SK-N-SH (cell line): ENCODE measurements around the gene KIAA2012. TPM values are rescaled to one million over a fixed set of nuclear protein-coding genes. Genes with fewer than 3 reads are reported as not detected.
A peak's percentile ranks its signal among the peaks of the same experiment; 100 is the strongest.

Source experiments
- CTCF ChIA-PET: fragments of 300-600, 350-600 bp; formaldehyde crosslinking; extraction: SDS; loops from one replicate; lab custom pipeline; 2021; lab: Yijun Ruan, JAX
- POLR2A ChIA-PET: fragments of 350-600 bp; sonication (Branson Sonifier 250); formaldehyde crosslinking; extraction: SDS; loops from one replicate; lab custom pipeline; 2020; ENCODE audit warnings: antibody characterized with exemption, inconsistent platforms; lab: Yijun Ruan, JAX
- DNase-seq: peaks from one replicate; pipeline ENCODE4 v3.0.0; 2012
- H2AFZ ChIP-seq: fragments of 200-600 bp; sonication (generic); 2 replicates; pipeline ENCODE4 v1.8.1; 2016; ENCODE audit warnings: antibody characterized with exemption, mild to moderate bottlenecking, low read depth
- H3F3A ChIP-seq: fragments of 200-600 bp; sonication (generic); replicated peaks from 2 replicates; pipeline ENCODE3; 2016; ENCODE audit warnings: antibody characterized with exemption, mild to moderate bottlenecking; ENCODE audit not compliant: insufficient read depth
- H3K27ac ChIP-seq, 2 experiments: fragments of 200-500 bp in 1 of 2; fragments of 200-600 bp in 1 of 2; sonication (Bioruptor generic) in 1 of 2; sonication (generic), shearing (Covaris generic) in 1 of 2; 2 replicates each; pipeline versions ENCODE4 v1.5.1 to v1.6.1; 2014 to 2016; ENCODE audit warnings: low read depth in 2 of 2, inconsistent platforms in 1 of 2, low read length in 1 of 2, mild to moderate bottlenecking in 1 of 2, mixed read lengths in 1 of 2
- H3K27me3 ChIP-seq: fragments of 200-600 bp; sonication (generic), shearing (Covaris generic); 2 replicates; pipeline ENCODE4 v1.6.1; 2016; ENCODE audit warnings: mixed run types; ENCODE audit not compliant: insufficient read depth
- H3K36me3 ChIP-seq, 2 experiments: fragments of 200-500 bp in 1 of 2; fragments of 200-600 bp in 1 of 2; sonication (Bioruptor generic) in 1 of 2; sonication (generic) in 1 of 2; replicated peaks in 1 of 2; 2 replicates each; pipeline versions ENCODE3 to v1.5.1; 2014 to 2016; ENCODE audit warnings: low read length in 1 of 2, mild to moderate bottlenecking in 1 of 2; ENCODE audit not compliant: insufficient read depth in 2 of 2, control insufficient read depth in 1 of 2
- H3K4me1 ChIP-seq, 2 experiments: fragments of 200-500 bp in 1 of 2; fragments of 200-600 bp in 1 of 2; sonication (Bioruptor generic) in 1 of 2; sonication (generic), shearing (Covaris generic) in 1 of 2; 2 replicates each; pipeline versions ENCODE4 v1.5.1 to v1.6.1; 2014 to 2016; ENCODE audit warnings: low read depth in 1 of 2, low read length in 1 of 2, mixed run types in 1 of 2; ENCODE audit not compliant: insufficient read depth in 2 of 2, control insufficient read depth in 1 of 2
- H3K4me2 ChIP-seq: fragments of 200-600 bp; sonication (generic), shearing (Covaris generic); 2 replicates; pipeline ENCODE4 v1.6.1; 2017; ENCODE audit warnings: mixed run types
- H3K4me3 ChIP-seq, 2 experiments: fragments of 200-500 bp in 1 of 2; fragments of 200-600 bp in 1 of 2; sonication (Bioruptor generic) in 1 of 2; sonication (generic), shearing (Covaris generic) in 1 of 2; 2 replicates each; pipeline versions ENCODE4 v1.5.1 to v1.8.1; 2014 to 2016; ENCODE audit warnings: low read depth in 2 of 2, inconsistent platforms in 1 of 2, low read length in 1 of 2, mild to moderate bottlenecking in 1 of 2, mixed read lengths in 1 of 2, moderate library complexity in 1 of 2
- H3K79me2 ChIP-seq: fragments of 200-600 bp; sonication (generic); 2 replicates; pipeline ENCODE4 v1.8.1; 2017; ENCODE audit warnings: mild to moderate bottlenecking; ENCODE audit not compliant: insufficient read depth
- H3K9ac ChIP-seq: fragments of 200-600 bp; sonication (generic); 2 replicates; pipeline ENCODE4 v1.6.1; 2017; ENCODE audit warnings: mixed run types
- H3K9me2 ChIP-seq: fragments of 200-600 bp; sonication (generic); 2 replicates; pipeline ENCODE4 v1.6.1; 2017; ENCODE audit warnings: mixed run types
- H3K9me3 ChIP-seq: fragments of 200-600 bp; sonication (generic); 2 replicates; pipeline ENCODE4 v1.6.1; 2017; ENCODE audit warnings: mixed run types, mild to moderate bottlenecking, moderate library complexity
- H4K20me1 ChIP-seq: fragments of 200-600 bp; sonication (generic); 2 replicates; pipeline ENCODE4 v1.6.1; 2017; ENCODE audit warnings: mild to moderate bottlenecking, mixed run types; ENCODE audit not compliant: insufficient read depth
- CTCF ChIP-seq: fragments of 200-600 bp; sonication (generic); IDR thresholded peaks from 2 replicates; pipeline ENCODE4 v1.6.1; 2017; ENCODE audit warnings: antibody characterized with exemption, mild to moderate bottlenecking, moderate library complexity
- EZH2phosphoT487 ChIP-seq: fragments of 200-600 bp; sonication (generic); IDR thresholded peaks from 2 replicates; pipeline ENCODE4 v1.6.1; 2017; ENCODE audit warnings: low read depth, mixed run types, mild to moderate bottlenecking, antibody characterized with exemption, moderate library complexity, borderline replicate concordance
- FOSL2 ChIP-seq: IDR thresholded peaks from 2 replicates; pipeline ENCODE4 v1.4.0; 2012; ENCODE audit warnings: low read depth, mild to moderate bottlenecking, moderate library complexity, borderline replicate concordance
- FOXM1 ChIP-seq: IDR thresholded peaks from 2 replicates; pipeline ENCODE4 v1.4.0; 2012; ENCODE audit warnings: low read depth, mild to moderate bottlenecking
- GATA2 ChIP-seq: sonication (generic); formaldehyde crosslinking; IDR thresholded peaks from 2 replicates; pipeline ENCODE4 v1.5.0; 2020; ENCODE audit warnings: mild to moderate bottlenecking, missing genetic modification reagents
- IRF3 ChIP-seq: fragments of 150-350 bp; IDR thresholded peaks from 2 replicates; pipeline ENCODE4 v1.6.1; 2016; ENCODE audit warnings: mild to moderate bottlenecking, low read depth, low read length
- JUND ChIP-seq: IDR thresholded peaks from 2 replicates; pipeline ENCODE4 v1.4.0; 2012
- MAX ChIP-seq: IDR thresholded peaks from 2 replicates; pipeline ENCODE4 v1.4.0; 2012; ENCODE audit warnings: low read depth
- NRF1 ChIP-seq: IDR thresholded peaks from 2 replicates; pipeline ENCODE4 v1.6.1; 2012; ENCODE audit warnings: low read depth, mild to moderate bottlenecking, low read length
- PBX3 ChIP-seq: IDR thresholded peaks from 2 replicates; pipeline ENCODE4; 2012
- POLR2AphosphoS5 ChIP-seq: IDR thresholded peaks from 2 replicates; pipeline ENCODE4 v1.6.1; 2012; ENCODE audit warnings: low read depth, low read length
- RAD21 ChIP-seq: IDR thresholded peaks from 2 replicates; pipeline ENCODE4 v1.6.1; 2012; ENCODE audit warnings: mild to moderate bottlenecking, low read length
- RCOR1 ChIP-seq: fragments of 150-350 bp; IDR thresholded peaks from 2 replicates; pipeline ENCODE4 v1.6.1; 2017; ENCODE audit warnings: antibody characterized with exemption, low read length
- RFX5 ChIP-seq: IDR thresholded peaks from 2 replicates; pipeline ENCODE4 v1.6.1; 2012; ENCODE audit warnings: mild to moderate bottlenecking, improper control_type of control experiment, low read length
- RXRA ChIP-seq: IDR thresholded peaks from 2 replicates; pipeline ENCODE4 v1.4.0; 2012; ENCODE audit warnings: low read depth, mild to moderate bottlenecking, borderline replicate concordance
- SIN3A ChIP-seq: IDR thresholded peaks from 2 replicates; pipeline ENCODE4 v1.6.1; 2012; ENCODE audit warnings: low read depth, mild to moderate bottlenecking, low read length, moderate library complexity, borderline replicate concordance
- TAF1 ChIP-seq: IDR thresholded peaks from 2 replicates; pipeline ENCODE4 v1.6.1; 2012; ENCODE audit warnings: low read depth, mild to moderate bottlenecking, low read length, moderate library complexity, borderline replicate concordance
- TCF12 ChIP-seq: IDR thresholded peaks from 2 replicates; pipeline ENCODE4 v1.4.0; 2012
- USF1 ChIP-seq: IDR thresholded peaks from 2 replicates; pipeline ENCODE4 v1.4.0; 2012; ENCODE audit warnings: low read depth, borderline replicate concordance
- WGBS: methylation state at CpG from one replicate; pipeline ENCODE4 v1.1.6; 2017; ENCODE audit warnings: low lambda C conversion rate; 5-methylcytosine and 5-hydroxymethylcytosine counted together
- polyA plus RNA-seq, 3 experiments: library from polyadenylated mRNA; depleted of rRNA; stranded (reverse); fragments of >200 nt; gene quantifications; 2 replicates each; pipeline ENCODE4 v1.2.3, GENCODE V29; 2012

KIAA2012 gene
- polyA plus RNA-seq, 1 of the 3 experiments (the other 2 are of a cell fraction) = 0.07 TPM

GRCh38 chr2:202061695-202062094 lies 11.4 kb upstream of the KIAA2012 start:
- H2AFZ ChIP-seq = no peak overlapping the region; the same call in 1 of the 2 replicates
- no peaks in the 10 kb centered on the region for H3K36me3 ChIP-seq
- no peak overlapping the region for H3K4me2 ChIP-seq
- TF ChIP-seq NRF1 = no peak
- 100% methylated on average over 2 of the region's 2 CpGs for WGBS
- no peak overlapping the region for H3K4me3 ChIP-seq
- ChIA-PET POLR2A (no interaction called here), CTCF (interaction anchor here (1.8 kb wide), 1 partner anchor 201 kb away, joined by 6 read pairs; no protein-coding TSS in a partner anchor)
- H3K27me3 ChIP-seq = no peaks in the 10 kb centered on the region
- DNase-seq = no peak
- peaks cover 16 to 18% of the 10 kb centered on the region in 2 experiments; a peak in 2 of 4 replicates for H3K4me1 ChIP-seq
- peaks cover 29% of the 10 kb centered on the region for H3F3A ChIP-seq
- no peaks in the 10 kb centered on the region for H3K79me2 ChIP-seq
- H3K9ac ChIP-seq = no peak overlapping the region
- no peaks in the 10 kb centered on the region for H3K9me3 ChIP-seq
- H4K20me1 ChIP-seq = no peaks in the 10 kb centered on the region
- no peaks in the 10 kb centered on the region for H3K9me2 ChIP-seq
- H3K27ac ChIP-seq = no peak overlapping the region

GRCh38 chr2:202064171-202064880 lies 8.7 kb upstream of the KIAA2012 start:
- ChIA-PET CTCF (interaction anchor here (0.6 to 3.8 kb wide), 9 partner anchors 8 to 1210 kb away, joined by 3 to 21 read pairs (median 3); partner anchors contain the start of gene KIAA2012), POLR2A (interaction anchor here (0.8 kb wide), 1 partner anchor 9 kb away, joined by 3 read pairs; the partner anchor contains the start of gene KIAA2012)
- H3K9ac ChIP-seq = peak overlapping the region; percentile 69
- DNase-seq = peak; percentile 27
- H3K4me2 ChIP-seq = peak overlapping the region; percentile 64
- peak overlapping the region; percentile 83 to 96 for H3K27ac ChIP-seq
- H3K9me2 ChIP-seq = no peaks in the 10 kb centered on the region
- H3F3A ChIP-seq = peaks cover 29% of the 10 kb centered on the region
- no peaks in the 10 kb centered on the region for H4K20me1 ChIP-seq
- H3K4me3 ChIP-seq = peak overlapping the region in 1 of 2 experiments; percentile 27; a peak in 1 of 4 replicates
- H3K9me3 ChIP-seq = no peaks in the 10 kb centered on the region
- H3K79me2 ChIP-seq = no peaks in the 10 kb centered on the region
- H2AFZ ChIP-seq = peak overlapping the region; percentile 85
- no peaks in the 10 kb centered on the region for H3K36me3 ChIP-seq
- peaks cover 16 to 18% of the 10 kb centered on the region in 2 experiments; a peak in 2 of 4 replicates for H3K4me1 ChIP-seq
- H3K27me3 ChIP-seq = no peaks in the 10 kb centered on the region
- WGBS = 9% methylated on average over 3 of the region's 3 CpGs
- TF ChIP-seq CTCF (no peak), RAD21 (no peak), MAX (peak; percentile 41; the same call in 1 of the 2 replicates), FOXM1 (no peak), RXRA (no peak), TAF1 (peak; percentile 16; the same call in 1 of the 2 replicates), NRF1 (no peak), SIN3A (no peak), FOSL2 (0 out of 2 replicates have a peak, but pooled peaks have one; percentile 19), GATA2 (no peak), JUND (peak; percentile 26; the same call in 1 of the 2 replicates), RCOR1 (no peak), USF1 (no peak), PBX3 (peak; percentile 82), TCF12 (peak; percentile 83), POLR2AphosphoS5 (peak; percentile 46; the same call in 1 of the 2 replicates), EZH2phosphoT487 (no peak), RFX5 (peak; percentile 61), IRF3 (no peak)
